Measurements from ENCODE around the gene CDKN3. TPM values are rescaled to one million over a fixed set of nuclear protein-coding genes. Genes with fewer than 3 reads are reported as not detected.

CDKN3 gene, protein sequence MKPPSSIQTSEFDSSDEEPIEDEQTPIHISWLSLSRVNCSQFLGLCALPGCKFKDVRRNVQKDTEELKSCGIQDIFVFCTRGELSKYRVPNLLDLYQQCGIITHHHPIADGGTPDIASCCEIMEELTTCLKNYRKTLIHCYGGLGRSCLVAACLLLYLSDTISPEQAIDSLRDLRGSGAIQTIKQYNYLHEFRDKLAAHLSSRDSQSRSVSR
- 16.1 and 32.9 TPM in 2 replicates for total RNA-seq

GRCh38 chr14:54396493-54397335 is at the start of gene CDKN3:
Gene CDKN3 (plus strand): TSS chr14:54397007. CDS start chr14:54397069, 62 bp downstream.
- peak; percentile 98 to 100 for DNase-seq (ENCODE audit: low read depth in 2 of 2)

DNA sequence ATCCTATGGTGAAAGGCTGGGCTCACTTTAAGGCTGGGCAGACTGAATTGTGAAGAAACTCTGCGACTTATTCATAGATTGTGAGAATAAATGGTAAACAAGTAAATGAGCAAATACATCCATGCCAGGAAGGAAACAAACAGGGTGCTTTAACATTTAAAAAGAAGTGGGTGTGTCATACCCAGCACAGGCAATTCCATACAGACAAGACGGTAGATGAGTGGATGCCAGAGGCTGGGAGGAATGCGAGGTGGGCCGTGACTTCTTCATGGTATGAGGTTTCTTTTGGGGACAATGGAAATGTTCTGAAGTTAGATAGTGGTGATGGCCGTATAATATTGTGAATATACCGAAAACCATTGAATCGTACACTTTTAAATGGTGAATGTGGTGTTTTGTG is 49.8 kb upstream of the CDKN3 start:
- DNase-seq (ENCODE audit: low read depth in 2 of 2) = no peak

- DNase-seq (ENCODE audit: low read depth in 2 of 2) = peak; percentile 43 to 61
These were observed 48.7 kb upstream of the CDKN3 start for GRCh38 chr14:54348001-54348611.

DNA sequence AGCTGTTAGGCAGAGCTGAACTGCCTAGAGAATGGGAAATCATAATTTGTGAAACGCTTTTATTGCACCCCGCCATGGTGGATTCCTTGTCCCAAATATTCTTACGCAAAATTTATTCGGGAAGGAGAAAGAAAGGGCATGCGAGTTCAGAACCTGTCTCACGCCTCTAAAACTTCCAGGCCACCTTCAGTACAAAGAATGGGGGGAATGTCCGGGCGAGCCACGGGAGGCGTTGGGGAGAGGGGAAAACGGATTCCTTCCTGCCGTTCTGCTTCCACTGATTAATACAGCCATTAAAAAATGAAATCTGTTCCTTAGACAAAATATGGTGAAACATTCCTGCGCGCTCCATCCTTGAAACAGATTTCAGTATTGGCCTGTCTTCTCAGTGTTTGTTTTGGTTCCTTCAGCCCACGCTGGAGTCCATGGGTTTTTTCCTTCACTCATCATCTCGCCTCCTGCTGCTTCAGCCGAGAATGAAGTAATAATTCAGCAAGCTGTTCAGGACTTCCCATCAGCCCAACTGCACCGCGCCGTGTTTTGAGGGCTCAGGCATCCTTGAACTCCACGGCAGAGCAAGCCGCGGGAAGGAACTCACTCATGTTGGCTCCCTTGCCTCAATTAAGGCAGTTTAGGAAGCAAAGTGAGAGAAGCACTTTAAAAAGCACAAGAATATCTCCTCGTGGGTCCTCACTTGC is 47.7 kb upstream of the CDKN3 start:
- DNase-seq (ENCODE audit: low read depth in 2 of 2) = no peak

DNA sequence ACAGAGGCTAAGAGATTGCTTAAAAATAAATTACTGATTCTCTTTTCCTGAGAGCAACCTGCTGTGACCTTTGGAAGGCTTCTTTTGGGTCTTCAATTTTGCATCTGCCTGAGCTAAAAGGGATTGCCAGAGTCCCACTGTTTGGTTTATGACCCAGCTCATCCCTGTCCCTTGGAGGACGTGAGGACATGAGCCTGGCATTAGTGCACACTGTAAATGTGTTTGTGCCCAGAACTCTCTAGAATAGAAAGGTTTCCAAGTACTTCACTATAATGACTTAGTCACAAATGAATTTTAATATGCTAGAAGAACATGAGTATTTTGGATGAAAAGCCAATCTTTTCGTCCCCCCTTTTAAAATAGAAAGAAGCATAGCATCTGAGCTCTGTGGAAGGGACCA is 47.1 kb upstream of the CDKN3 start:
- DNase-seq (ENCODE audit: low read depth in 2 of 2) = no peak

DNA sequence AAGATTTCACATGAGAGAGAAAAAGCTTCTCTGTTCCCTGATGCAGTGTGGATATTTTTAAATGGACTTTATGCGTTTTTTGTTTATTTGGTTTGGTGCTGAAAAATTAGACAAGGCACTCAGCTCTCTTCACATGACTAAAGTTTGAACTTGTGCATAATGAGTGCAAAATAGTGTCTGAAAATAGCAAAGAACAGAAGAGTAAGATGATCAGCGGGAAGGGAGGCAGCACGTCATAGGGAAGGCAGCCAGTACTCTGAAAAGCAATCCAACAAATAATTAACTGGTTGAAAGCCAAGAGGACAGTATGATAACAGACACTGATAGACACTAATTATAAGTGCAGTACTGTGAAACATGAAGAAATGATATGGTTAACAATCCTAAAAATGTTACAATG is 46.6 kb upstream of the CDKN3 start:
- no peak for DNase-seq (ENCODE audit: low read depth in 2 of 2)

GRCh38 chr14:54353266-54353665 is 43.5 kb upstream of the CDKN3 start:
- no peak for DNase-seq (ENCODE audit: low read depth in 2 of 2)

DNA sequence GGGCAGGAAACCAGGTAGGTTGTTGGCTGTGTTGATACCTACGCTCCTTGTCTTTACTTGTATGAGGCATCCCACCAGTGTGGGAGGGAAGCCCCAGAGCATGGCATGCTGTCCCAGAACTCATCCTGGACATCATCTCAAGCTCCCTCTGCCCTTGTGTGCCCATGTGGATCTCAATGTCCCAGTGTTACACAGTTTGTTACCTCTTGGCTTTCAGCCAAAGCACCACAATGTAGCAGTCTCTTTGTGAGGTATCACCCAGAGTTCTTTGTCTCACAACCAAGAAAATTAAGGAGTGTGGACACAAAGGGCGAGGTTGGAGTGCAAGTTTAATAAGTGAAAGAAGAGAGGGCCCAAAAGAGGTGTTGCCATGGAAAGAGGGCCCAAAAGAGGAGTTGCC is 43.1 kb upstream of the CDKN3 start:
- no peak for DNase-seq (ENCODE audit: low read depth in 2 of 2)

DNA sequence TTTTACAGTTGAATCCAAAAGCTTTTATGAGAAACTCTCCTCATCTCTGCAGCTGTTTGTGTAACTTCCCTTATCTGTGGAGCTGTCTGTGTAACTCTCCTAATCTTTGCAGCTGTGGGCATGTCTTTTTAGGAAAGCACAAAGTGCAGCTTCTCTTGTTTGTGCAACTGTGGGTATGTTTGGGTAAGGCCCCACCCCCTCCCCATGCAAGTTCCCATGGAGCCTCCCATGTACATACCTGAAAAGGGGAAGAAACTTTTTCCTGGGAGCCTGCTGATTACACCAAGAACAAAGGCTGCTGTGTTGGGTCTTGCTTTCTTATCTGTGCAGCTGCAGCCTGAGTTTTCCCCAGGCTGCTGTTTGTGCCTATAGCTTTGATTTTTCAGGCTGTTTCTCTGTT is 42.7 kb upstream of the CDKN3 start:
- DNase-seq (ENCODE audit: low read depth in 2 of 2) = no peak

- no peak for DNase-seq (ENCODE audit: low read depth in 2 of 2)
These were observed 41.7 kb upstream of the CDKN3 start for GRCh38 chr14:54354968-54355641.

DNA sequence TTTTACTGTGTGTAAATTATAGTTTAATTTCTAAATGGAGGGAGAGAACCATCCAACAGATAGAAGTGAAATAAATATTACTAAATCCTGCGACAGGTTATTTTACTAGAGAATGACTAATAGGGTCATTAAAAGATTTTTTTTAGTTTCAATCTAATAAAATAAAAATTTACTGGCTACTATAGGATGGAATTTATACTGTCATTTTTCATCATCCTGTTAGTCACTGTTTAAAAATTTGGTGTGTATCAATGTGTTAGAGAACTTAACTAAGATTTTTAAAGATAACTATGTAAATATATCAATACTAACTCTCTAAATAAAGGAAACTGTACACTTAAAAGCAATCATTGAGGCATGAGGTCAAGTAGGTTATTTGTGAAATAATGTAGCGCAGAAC is 41.1 kb upstream of the CDKN3 start:
- DNase-seq (ENCODE audit: low read depth in 2 of 2) = no peak

DNA sequence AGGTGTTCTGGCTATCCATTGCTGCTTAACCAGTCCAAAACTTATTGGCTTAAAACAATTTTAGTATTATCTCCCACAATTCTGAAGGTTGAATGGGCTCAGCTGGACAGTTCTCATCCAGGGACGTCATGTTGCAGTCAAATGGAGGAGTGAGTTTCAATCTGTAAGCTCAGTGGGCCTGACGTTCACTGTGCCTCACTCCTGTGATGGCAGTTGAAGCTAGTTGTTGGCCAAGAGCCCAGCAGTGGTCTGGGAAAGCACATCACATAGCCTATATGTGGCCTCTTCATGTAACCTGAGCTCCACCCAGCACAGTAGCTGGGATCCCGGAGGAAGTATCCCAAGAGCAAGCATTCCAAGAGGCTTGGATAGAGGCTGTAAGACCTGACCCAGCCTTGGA is 40.6 kb upstream of the CDKN3 start:
- DNase-seq (ENCODE audit: low read depth in 2 of 2) = peak in 1 of 2 donors; percentile 27

DNA sequence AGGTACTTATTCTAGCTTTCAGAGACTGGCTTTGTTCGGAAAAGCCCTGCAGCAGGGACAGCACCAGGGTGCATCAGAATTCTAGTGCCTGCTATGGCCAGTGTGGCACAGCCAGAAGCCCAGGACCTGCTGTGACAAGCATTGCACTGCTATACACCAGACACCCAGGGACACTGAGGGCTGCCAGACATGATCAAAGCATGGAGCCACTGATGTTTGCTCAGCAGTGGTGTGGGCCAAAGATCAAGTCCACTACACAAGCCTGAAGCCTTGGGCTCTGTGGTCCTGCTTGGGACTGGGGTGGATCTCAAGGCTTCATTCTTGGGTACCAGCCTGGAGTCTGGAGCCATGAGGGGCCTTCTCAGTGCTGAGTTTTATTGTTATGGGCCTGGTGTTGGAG is 36.1 kb upstream of the CDKN3 start:
- DNase-seq (ENCODE audit: low read depth in 2 of 2) = no peak

GRCh38 chr14:54362089-54362504 is 34.7 kb upstream of the CDKN3 start:
- no peak for DNase-seq (ENCODE audit: low read depth in 2 of 2)

GRCh38 chr14:54362759-54363437 is 33.9 kb upstream of the CDKN3 start:
- DNase-seq (ENCODE audit: low read depth in 2 of 2) = peak in 1 of 2 donors; percentile 34

DNA sequence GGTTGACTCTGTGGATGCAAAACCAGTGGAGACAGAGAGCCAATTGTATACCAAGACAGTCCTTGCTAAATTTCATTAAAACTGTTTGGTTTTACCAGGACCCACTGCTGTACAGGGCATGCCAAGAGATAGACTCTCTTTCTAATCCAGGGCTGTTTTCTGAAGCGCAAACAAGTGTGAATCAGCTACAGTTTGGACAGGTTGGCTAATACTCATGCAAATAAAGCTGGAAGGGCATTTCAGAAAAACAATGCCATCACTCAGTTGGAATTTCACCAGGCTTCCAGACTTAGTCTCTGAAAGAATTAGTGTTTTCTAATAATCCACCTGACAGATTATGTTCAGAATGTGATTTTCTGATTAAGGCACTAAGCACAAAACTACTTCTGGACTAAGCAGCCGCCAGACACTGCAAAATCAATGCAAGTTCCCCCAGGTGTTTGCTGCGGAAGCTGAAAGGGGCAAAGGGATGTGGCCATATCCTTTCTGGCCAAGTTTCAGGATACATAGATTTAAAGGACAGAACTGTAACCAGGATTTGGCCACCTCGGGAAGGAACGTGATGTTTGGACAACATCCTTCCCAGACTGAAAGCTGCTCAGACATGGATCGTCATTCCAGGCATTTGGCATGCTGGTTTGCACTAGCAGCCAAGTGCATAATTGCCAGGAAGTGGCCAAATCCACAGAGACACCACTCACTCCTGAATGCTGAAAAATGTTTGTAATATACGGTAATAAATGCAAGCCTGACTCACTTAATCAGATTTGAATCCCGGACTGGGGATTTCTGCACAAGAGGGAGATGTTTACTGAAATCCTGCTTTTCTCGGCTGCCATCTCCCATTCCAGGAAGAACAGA is 32.0 kb upstream of the CDKN3 start:
- peak; percentile 59 to 95 for DNase-seq (ENCODE audit: low read depth in 2 of 2)

DNA sequence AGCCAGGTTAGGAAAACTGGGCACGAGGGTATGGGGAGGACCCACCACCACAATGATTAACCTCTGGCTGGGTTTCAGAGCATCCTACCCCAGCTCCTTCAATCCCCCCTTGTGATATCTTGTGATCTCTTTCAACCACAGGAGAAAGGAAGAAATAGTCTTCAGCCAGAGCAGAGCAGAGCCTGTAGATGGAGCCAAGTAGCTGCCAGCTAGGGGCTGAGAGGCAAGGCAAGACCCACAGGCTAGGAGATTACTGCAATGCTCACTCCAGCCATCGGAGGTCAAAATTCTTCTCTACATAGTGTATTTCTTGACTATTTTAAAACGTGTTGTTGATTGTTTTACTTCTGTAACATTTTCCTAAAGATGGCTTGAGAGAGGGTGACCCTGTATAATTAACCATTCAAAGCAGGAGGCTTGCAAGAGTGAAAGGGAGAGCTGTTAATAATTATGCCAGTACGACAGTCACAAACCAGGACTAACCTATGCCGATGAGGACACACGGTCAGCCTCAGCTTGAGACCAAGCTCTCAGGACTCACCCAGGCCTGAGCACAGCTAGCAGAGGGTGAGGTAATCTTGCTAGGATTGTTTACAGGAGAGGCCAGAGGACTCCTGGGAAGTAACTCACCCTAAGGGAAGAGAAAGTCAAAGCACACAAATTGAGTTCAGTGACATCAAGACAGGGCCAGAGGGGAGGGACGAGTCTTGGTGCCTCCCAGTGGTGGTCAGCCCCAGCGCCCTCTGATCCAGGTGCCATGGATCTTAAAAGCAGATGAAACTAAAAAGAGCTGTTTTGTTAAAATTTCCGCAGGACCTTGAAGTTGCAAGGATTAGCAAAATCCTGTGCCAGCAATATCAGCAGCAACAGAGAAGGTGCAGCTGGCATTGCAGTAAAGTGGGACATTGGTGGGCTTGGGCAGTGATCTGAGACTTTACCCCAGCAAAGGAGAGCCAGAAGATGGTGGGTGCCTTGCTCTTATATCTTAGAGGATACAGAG is 29.8 kb upstream of the CDKN3 start:
- peak in 1 of 2 donors; percentile 76 for DNase-seq (ENCODE audit: low read depth in 2 of 2)

DNA sequence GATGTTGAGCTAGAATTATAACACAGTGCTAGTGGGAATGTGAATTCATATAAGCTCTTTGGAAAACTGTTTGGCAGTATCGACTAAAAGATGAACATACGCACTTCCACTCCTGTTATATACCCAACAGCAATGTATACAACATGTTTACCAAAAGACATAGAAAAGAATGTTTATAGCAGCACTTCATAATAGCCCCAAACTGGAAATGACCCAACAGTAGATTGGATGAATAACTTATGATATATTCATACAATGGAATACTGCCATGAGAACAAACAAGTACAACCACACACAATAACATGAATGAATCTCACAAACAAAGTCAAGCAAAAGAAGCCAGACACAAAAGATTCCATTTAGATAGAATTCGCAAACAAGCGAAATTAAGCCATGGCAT is 28.5 kb upstream of the CDKN3 start:
- no peak for DNase-seq (ENCODE audit: low read depth in 2 of 2)

- no peak for DNase-seq (ENCODE audit: low read depth in 2 of 2)
These were observed 27.5 kb upstream of the CDKN3 start for GRCh38 chr14:54369343-54369742.

Measured in dermis microvascular lymphatic vessel endothelial cell (primary cell).